Activated CD8-positive, alpha-beta memory T cell treated with anti-CD3 and anti-CD28 coated beads, Interleukin-2, amount 50 U/mL, for 4 hours (primary cell): ENCODE results near the gene HLA-A.

Experiments used
- DNase-seq: peaks from one replicate; pipeline ENCODE4 v3.0.0-alpha.2; 2020

The HLA-A gene

DNA sequence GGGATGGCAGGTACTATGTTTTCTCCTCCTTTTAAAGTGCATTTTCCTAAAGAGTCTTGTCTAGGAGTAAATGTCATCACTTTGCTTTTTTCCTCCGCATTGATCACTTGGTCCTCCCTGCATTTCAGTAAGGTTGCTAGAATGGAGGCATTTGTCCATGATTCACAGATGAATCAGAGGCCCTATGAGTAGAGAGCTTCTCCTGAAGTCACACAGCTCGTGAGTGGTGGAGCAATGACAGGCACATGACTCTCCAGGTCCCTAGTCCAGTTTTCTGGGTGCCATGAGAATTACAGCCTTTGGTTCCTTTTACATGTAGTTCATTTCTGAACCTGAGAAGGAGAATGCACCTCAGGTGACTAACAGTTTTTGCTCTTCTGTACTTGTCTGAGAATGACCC is 50.5 kb downstream of the HLA-A start:
- no peak for DNase-seq

GRCh38 chr6:29994826-29995225 is 52.5 kb downstream of the HLA-A start:
- no peak for DNase-seq

GRCh38 chr6:29995340-29995777 is 53.0 kb downstream of the HLA-A start:
- no peak for DNase-seq
